MCF 10A (cell line): ENCODE measurements around the gene SCO1. TPM values are rescaled to one million over a fixed set of nuclear protein-coding genes. Genes with fewer than 3 reads are reported as not detected.
A peak's percentile ranks its signal among the peaks of the same experiment; 100 is the strongest.

Experiments
- Bru-seq: library from RNA; stranded (reverse); fragments of 400-500 nt; gene quantifications from one replicate; lab custom pipeline; 2021; lab: Mats Ljungman, UMichigan
- BruChase-seq, 2 experiments: library from RNA; stranded (reverse); fragments of 400-500 nt; gene quantifications; one replicate each; lab custom pipeline; 2021; lab: Mats Ljungman, UMichigan
- BruUV-seq: library from RNA; stranded (reverse); fragments of 400-500 nt; replicated peaks from 2 replicates; lab custom pipeline; 2021; lab: Mats Ljungman, UMichigan
- CTCF ChIA-PET: fragments of 300-600 bp; sonication (Branson Sonifier 250); formaldehyde crosslinking; extraction: SDS; loops from one replicate; lab custom pipeline; 2021; ENCODE audit warnings: antibody characterized with exemption, inconsistent platforms; lab: Yijun Ruan, JAX
- POLR2A ChIA-PET: fragments of 300-600, 350-650 bp; sonication (Branson Sonifier 250); formaldehyde crosslinking; extraction: SDS; loops from one replicate; lab custom pipeline; 2020; ENCODE audit warnings: antibody characterized with exemption, inconsistent platforms; lab: Yijun Ruan, JAX
- DNase-seq: peaks from one replicate; pipeline ENCODE4 v3.0.0-alpha.2; 2018; ENCODE audit not compliant: unreplicated experiment
- H3K27ac Mint-ChIP-seq: one replicate; pipeline ENCODE4 v1.8.0; 2022; ENCODE audit warnings: mild to moderate bottlenecking, low read depth, mixed read lengths; ENCODE audit not compliant: unreplicated experiment
- H3K27me3 Mint-ChIP-seq: one replicate; pipeline ENCODE4 v1.8.0; 2022; ENCODE audit warnings: mixed read lengths; ENCODE audit not compliant: insufficient read depth, unreplicated experiment
- H3K36me3 Mint-ChIP-seq: one replicate; pipeline ENCODE4 v1.8.0; 2022; ENCODE audit warnings: mild to moderate bottlenecking, moderate library complexity, mixed read lengths; ENCODE audit not compliant: insufficient read depth, unreplicated experiment
- H3K4me1 Mint-ChIP-seq: one replicate; pipeline ENCODE4 v1.8.0; 2022; ENCODE audit warnings: mixed read lengths; ENCODE audit not compliant: insufficient read depth, unreplicated experiment
- H3K4me3 Mint-ChIP-seq: one replicate; pipeline ENCODE4 v1.8.0; 2022; ENCODE audit warnings: mild to moderate bottlenecking, moderate library complexity, mixed read lengths; ENCODE audit not compliant: unreplicated experiment
- H3K9me3 Mint-ChIP-seq: one replicate; pipeline ENCODE4 v1.8.0; 2022; ENCODE audit warnings: mixed read lengths; ENCODE audit not compliant: unreplicated experiment
- intact Hi-C: fragments of 100-400 bp; cut with micrococcal nuclease; formaldehyde crosslinking; loops from 2 replicates; pipeline ENCODE4 v1.14.1; 2022
- long read RNA-seq: library from polyadenylated mRNA; stranded (forward); transcript quantifications from one replicate; pipeline ENCODE4 v2.0.0, GENCODE V29; 2022
- total RNA-seq: library from RNA; stranded (reverse); gene quantifications from 2 replicates; pipeline ENCODE4 v1.2.3, GENCODE V29; 2022
- TF ChIP-seq, protein P1 (sequence below): fragments of 200-600 bp; IDR thresholded peaks from one replicate; pipeline ENCODE4 v1.8.0; 2022; ENCODE audit warnings: antibody characterized with exemption, mild to moderate bottlenecking; ENCODE audit not compliant: unreplicated experiment

Gene SCO1
- total RNA-seq (55.8 and 58.8 TPM in 2 replicates), Bru-seq, nascent RNA (percentile 90 among the genes with signal in this experiment), BruChase-seq, experiment 1, labeled RNA remaining after a 6-hour chase (percentile 94 among the genes with signal in this experiment), BruChase-seq, experiment 2, labeled RNA remaining after a 2-hour chase (percentile 90 among the genes with signal in this experiment)
- long read RNA-seq, full-length matches to known transcripts = 90 of 108 reads
- long read RNA-seq, partial matches to known transcripts = 1 of 108 reads
- long read RNA-seq, other reads (novel, unspliced or antisense) = 17 of 108 reads

DNA sequence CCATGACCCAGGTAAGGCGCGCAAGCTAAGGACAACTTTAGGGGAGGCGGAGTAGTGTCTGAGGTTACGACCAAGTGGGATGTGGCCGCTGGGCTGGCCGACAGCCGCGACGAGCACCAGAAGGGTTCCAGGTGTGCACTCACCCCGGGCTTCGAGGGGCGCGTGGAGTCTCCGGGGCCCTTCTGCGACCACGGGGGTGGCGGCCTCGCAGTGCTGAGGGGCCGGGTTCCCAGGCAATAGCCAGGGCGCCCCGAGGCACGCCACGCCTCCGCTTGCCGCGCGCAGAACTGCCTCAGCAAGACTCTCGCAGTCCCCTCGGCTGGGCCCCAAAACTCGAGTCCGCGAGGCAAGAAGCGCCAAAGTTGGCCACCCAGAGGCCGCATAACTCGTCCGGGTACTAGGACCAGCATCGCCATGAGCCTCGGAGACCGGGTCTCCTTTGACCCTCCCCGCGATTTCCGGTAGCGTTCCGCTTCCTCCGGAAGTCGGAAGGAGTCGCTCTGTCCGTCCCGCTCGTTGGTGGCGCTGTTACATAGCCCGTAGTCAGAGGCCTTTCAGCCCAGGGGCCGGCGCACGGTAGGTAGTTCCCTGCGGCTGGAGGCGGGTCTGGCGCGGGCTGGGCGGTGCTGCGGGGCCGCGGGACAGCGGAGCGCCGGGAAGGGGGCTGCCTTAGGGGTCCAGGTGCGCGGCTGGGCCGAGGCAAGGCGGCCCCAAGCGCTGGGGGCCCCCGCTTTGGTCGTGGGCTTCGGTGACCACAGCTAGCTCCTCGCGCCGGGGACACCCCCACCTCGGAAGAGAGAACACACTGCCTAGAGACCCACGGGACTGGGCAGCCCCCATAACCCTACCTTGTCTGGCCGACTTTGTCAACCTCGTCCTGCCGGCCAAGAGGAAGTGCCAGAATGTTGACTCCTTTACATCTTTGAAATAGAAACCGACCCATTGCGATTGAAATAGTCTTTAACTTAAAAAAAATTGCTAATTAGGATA, at the start of gene SCO1, which contains the start of gene ADPRM:
Gene SCO1 (minus strand): TSS at position 442 of the 990 bp plus-strand sequence. CDS start 26 bp downstream, at position 416.
Gene ADPRM (plus strand): TSS at position 503 of the 990 bp plus-strand sequence. CDS start 7,333 bp downstream, outside the sequence.
- intact Hi-C loops = no loop called here
- ChIA-PET CTCF (interaction anchor here (0.5 to 1.5 kb wide), 5 partner anchors 11 to 147 kb away, joined by 3 to 7 read pairs (median 3); no protein-coding TSS in a partner anchor), POLR2A (interaction anchor here (0.7 to 3.1 kb wide), 5 partner anchors 8 to 1299 kb away, joined by 3 to 17 read pairs (median 4); partner anchors contain the start of gene ZNF18)
- no TSS peak for BruUV-seq
- H3K36me3 Mint-ChIP-seq = peaks cover 32% of the 10 kb centered on the region
- H3K9me3 Mint-ChIP-seq = no peaks in the 10 kb centered on the region
- peaks cover 12% of the 10 kb centered on the region for H3K4me1 Mint-ChIP-seq
- H3K27ac Mint-ChIP-seq = peak within 1 kb of the TSS; percentile 91
- DNase-seq = peak; percentile 93
- TF ChIP-seq, protein P1, sequence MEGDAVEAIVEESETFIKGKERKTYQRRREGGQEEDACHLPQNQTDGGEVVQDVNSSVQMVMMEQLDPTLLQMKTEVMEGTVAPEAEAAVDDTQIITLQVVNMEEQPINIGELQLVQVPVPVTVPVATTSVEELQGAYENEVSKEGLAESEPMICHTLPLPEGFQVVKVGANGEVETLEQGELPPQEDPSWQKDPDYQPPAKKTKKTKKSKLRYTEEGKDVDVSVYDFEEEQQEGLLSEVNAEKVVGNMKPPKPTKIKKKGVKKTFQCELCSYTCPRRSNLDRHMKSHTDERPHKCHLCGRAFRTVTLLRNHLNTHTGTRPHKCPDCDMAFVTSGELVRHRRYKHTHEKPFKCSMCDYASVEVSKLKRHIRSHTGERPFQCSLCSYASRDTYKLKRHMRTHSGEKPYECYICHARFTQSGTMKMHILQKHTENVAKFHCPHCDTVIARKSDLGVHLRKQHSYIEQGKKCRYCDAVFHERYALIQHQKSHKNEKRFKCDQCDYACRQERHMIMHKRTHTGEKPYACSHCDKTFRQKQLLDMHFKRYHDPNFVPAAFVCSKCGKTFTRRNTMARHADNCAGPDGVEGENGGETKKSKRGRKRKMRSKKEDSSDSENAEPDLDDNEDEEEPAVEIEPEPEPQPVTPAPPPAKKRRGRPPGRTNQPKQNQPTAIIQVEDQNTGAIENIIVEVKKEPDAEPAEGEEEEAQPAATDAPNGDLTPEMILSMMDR = peak; percentile 22
- H3K27me3 Mint-ChIP-seq = no peaks in the 10 kb centered on the region
- peak within 1 kb of the TSS; percentile 88 for H3K4me3 Mint-ChIP-seq

DNA sequence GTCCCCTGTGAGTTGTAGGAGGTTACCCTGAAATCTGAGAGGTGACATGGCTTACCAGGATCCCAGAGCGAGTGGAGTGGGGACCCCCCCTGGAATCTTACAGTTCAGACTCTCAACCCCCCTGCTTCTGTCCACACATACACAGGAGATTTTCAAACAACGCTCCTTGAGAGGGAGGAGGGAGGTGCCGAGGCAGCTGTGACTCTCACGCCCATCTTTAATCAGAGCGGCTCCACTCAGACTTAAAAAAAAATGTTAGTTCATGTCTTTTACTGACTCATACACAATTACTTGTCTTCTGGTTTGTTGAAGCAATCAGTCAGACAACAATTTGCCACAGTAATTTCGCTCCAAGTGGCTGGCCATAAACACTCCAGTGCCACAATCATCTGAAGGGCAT, 47.9 kb upstream of the SCO1 start:
- no peaks in the 10 kb centered on the region for H3K9me3 Mint-ChIP-seq
- no TSS peak for BruUV-seq
- POLR2A ChIA-PET = interaction anchor here (0.6 kb wide), 1 partner anchor 898 kb away, joined by 4 read pairs; no protein-coding TSS in a partner anchor
- CTCF ChIA-PET = interaction anchor here (0.6 to 1.0 kb wide), 4 partner anchors 9 to 1242 kb away, joined by 3 to 5 read pairs (median 3); no protein-coding TSS in a partner anchor
- peak; percentile 23 for DNase-seq
- no peak overlapping the region for H3K4me3 Mint-ChIP-seq
- peaks cover 59% of the 10 kb centered on the region for H3K27me3 Mint-ChIP-seq
- no peaks in the 10 kb centered on the region for H3K36me3 Mint-ChIP-seq
- intact Hi-C loops = no loop called here
- TF ChIP-seq, protein P1 = no peak
- peaks cover 5% of the 10 kb centered on the region for H3K4me1 Mint-ChIP-seq
- H3K27ac Mint-ChIP-seq = no peak overlapping the region

DNA sequence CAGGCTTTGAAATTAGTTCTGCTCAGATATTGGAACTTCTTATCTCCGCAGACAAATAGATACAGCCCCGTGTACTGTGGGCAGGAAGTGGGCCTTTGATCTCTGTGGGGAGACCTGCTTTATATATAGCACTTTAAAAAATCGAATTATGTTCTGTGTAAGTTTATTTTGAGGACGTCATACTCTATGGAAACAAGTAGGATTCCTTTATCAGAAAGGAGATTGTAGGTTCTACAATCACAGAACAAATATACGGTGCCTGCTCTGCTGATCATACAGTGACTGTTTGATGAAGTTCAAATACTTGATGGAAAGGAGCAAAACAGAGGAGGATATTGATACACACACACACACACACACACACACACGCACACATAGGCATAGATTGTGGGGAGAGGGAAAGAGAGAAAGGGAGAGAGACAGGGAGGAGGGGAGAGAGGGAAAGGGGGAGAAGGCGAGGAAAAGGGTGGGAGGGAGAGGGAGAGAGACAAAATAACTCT, 47.2 kb upstream of the SCO1 start:
- ChIA-PET POLR2A (interaction anchor here (0.6 kb wide), 1 partner anchor 898 kb away, joined by 4 read pairs; no protein-coding TSS in a partner anchor), CTCF (interaction anchor here (1.0 kb wide), 1 partner anchor 1242 kb away, joined by 3 read pairs; no protein-coding TSS in a partner anchor)
- TF ChIP-seq, protein P1 = no peak
- DNase-seq = no peak
- Mint-ChIP-seq H3K9me3 (no peaks in the 10 kb centered on the region), H3K36me3 (no peaks in the 10 kb centered on the region), H3K4me3 (no peak overlapping the region), H3K27ac (no peak overlapping the region), H3K27me3 (peaks cover 66% of the 10 kb centered on the region), H3K4me1 (peaks cover 5% of the 10 kb centered on the region)
- BruUV-seq = no TSS peak
- intact Hi-C loops = no loop called here
